ENCODE measurements around the gene DNAH14. TPM values are rescaled to one million over a fixed set of nuclear protein-coding genes. Genes with fewer than 3 reads are reported as not detected.
"Not testable (repeated sequence)": the region's sequence is repeated elsewhere in the genome, so short reads cannot be mapped to it uniquely, and the experiment has no call there.

DNAH14 gene
- total RNA-seq, 4 donors from 2014 or later: 0.15 to 0.55 TPM; not detected in 2

DNA sequence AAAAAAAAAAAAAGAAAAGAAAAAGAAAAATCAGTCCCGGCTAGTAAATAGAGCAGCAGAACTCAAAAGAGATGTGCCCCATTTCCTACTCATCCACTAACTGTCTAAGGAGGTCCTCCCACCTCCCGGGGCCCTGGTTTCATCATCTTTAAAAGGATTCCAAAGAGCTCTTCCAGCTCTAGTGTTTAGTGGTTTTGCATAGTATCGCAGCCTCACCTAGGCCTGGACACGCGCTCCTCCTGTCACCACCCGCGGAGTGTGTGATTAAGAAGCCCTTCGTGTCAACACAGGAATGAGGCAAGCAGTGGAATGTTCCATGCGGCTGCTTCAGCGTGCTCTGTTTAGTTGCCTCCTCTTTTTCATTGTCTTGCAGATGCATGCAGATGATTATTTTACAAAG lies 449.4 kb downstream of the DNAH14 start:
- Histone ChIP-seq H3K27ac (no peak overlapping the region), H3K36me3 (no peaks in the 10 kb centered on the region), H3K4me1 (no peaks in the 10 kb centered on the region), H3K9me3 (no peaks in the 10 kb centered on the region), H3K4me3 (no peak overlapping the region), H3K27me3 (no peaks in the 10 kb centered on the region)
- intact Hi-C loops (cut with DNase I; ENCODE audit: low total_unique reads) (no loop called here), in situ Hi-C loops (cut with MboI; ENCODE audit: low sequenced_read_pairs in 4 of 4) (no loop called here)
- no peak for ATAC-seq
- DNase-seq: no peak
- TF ChIP-seq POLR2A (IDR thresholded peaks at IDR 0.05): no peak
- TF ChIP-seq, protein P1, sequence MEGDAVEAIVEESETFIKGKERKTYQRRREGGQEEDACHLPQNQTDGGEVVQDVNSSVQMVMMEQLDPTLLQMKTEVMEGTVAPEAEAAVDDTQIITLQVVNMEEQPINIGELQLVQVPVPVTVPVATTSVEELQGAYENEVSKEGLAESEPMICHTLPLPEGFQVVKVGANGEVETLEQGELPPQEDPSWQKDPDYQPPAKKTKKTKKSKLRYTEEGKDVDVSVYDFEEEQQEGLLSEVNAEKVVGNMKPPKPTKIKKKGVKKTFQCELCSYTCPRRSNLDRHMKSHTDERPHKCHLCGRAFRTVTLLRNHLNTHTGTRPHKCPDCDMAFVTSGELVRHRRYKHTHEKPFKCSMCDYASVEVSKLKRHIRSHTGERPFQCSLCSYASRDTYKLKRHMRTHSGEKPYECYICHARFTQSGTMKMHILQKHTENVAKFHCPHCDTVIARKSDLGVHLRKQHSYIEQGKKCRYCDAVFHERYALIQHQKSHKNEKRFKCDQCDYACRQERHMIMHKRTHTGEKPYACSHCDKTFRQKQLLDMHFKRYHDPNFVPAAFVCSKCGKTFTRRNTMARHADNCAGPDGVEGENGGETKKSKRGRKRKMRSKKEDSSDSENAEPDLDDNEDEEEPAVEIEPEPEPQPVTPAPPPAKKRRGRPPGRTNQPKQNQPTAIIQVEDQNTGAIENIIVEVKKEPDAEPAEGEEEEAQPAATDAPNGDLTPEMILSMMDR (IDR thresholded peaks at IDR 0.05 in 4 of 5, conservative IDR thresholded peaks at IDR 0.05 in 1 of 5): no peak

DNA sequence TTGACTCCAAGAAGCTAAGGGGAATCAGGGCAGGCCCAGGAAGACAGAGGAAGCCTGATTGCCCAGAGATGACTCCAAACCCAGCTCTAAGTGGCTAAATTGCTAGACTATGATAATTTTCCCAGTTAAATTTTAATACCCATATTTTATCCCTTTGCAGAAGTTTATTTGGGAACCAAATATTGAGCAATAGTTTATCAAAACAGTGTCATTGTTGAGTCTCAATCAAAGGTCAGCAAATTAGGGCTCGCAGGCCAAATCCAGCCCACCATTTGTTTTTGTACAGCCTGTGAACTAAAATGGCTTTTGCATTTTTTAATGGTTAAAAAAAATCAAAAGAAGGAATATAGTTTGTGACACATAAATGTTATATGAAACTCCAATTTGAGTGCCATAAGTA lies 451.2 kb downstream of the DNAH14 start:
- H3K27me3 ChIP-seq: no peaks in the 10 kb centered on the region
- in situ Hi-C loops (cut with MboI; ENCODE audit: low sequenced_read_pairs in 4 of 4) (no loop called here), intact Hi-C loops (cut with DNase I; ENCODE audit: low total_unique reads) (no loop called here)
- H3K4me1 ChIP-seq: no peaks in the 10 kb centered on the region
- H3K27ac ChIP-seq: no peak overlapping the region
- ATAC-seq (no peak), DNase-seq (no peak)
- no peaks in the 10 kb centered on the region for H3K9me3 ChIP-seq
- H3K36me3 ChIP-seq: no peaks in the 10 kb centered on the region
- TF ChIP-seq, protein P1 (IDR thresholded peaks at IDR 0.05 in 4 of 5, conservative IDR thresholded peaks at IDR 0.05 in 1 of 5): no peak
- TF ChIP-seq POLR2A (IDR thresholded peaks at IDR 0.05): no peak
- H3K4me3 ChIP-seq: no peak overlapping the region

DNA sequence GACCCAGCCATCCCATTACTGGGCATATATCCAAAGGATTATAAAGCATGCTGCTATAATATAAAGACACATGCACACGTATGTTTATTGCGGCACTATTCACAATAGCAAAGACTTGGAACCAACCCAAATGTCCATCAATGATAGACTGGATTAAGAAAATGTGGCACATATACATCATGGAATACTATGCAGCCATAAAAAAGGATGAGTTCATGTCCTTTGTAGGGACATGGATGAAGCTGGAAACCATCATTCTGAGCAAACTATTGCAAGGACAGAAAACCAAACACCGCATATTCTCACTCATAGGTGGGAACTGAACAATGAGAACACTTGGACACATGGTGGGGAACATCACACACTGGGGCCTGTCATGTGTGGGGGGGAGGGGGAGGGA lies 457.4 kb downstream of the DNAH14 start:
- in situ Hi-C loops (cut with MboI; ENCODE audit: low sequenced_read_pairs in 4 of 4): not testable (repeated sequence)

DNA sequence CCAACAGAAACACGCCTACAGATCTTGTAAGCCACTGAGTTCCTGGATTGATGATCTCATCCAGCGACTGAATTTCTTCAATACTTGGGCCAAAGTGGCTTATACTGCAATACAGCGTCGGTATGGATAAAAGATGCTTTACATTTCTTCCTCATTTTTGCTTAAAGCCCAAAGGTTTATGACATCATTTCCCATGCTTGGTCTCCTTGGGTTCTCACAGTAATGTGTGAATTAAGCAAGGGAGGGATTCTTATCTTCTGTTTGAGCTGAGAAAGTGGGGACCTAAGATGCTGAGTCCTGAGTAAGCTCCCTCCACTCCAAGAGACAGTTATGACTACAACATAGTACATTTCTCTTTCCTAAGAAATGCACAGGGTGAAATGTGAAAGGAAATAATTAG lies 458.9 kb downstream of the DNAH14 start:
- ATAC-seq (no peak), DNase-seq (no peak)
- no peaks in the 10 kb centered on the region for H3K9me3 ChIP-seq
- H3K4me1 ChIP-seq: no peaks in the 10 kb centered on the region
- H3K27me3 ChIP-seq: no peaks in the 10 kb centered on the region
- no peaks in the 10 kb centered on the region for H3K36me3 ChIP-seq
- no peak overlapping the region for H3K4me3 ChIP-seq
- TF ChIP-seq, protein P1 (IDR thresholded peaks at IDR 0.05 in 4 of 5, conservative IDR thresholded peaks at IDR 0.05 in 1 of 5): no peak
- no peak for TF ChIP-seq POLR2A (IDR thresholded peaks at IDR 0.05)
- H3K27ac ChIP-seq: no peak overlapping the region
- intact Hi-C loops (cut with DNase I; ENCODE audit: low total_unique reads): no loop called here
- in situ Hi-C loops (cut with MboI; ENCODE audit: low sequenced_read_pairs in 4 of 4): no loop called here

More for the DNA sequence above, 457.4 kb downstream of the DNAH14 start:
- H3K27ac ChIP-seq; H3K4me3 ChIP-seq; intact Hi-C loops (cut with DNase I; ENCODE audit: low total_unique reads); H3K9me3 ChIP-seq; H3K36me3 ChIP-seq; ATAC-seq; H3K27me3 ChIP-seq; H3K4me1 ChIP-seq; DNase-seq: not testable (repeated sequence)

DNA sequence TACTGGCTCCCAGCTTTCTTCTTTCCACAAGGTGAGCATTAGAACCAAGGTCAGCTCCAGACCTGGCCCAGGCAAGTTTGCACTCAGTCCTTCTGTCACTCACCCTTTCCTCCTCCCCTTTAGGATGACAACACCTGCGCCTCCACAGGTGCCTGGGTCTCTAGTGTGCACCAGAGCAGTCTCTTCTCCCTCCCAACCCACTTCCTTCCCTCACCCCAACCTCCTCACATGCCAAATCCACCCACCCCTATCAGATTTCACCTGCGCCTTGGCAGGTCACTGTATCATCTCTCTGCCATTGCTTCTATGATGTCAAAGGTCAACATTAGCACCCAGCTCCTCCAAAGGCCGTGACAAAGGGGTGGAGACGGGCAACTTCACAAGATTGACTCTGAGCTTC lies 460.4 kb downstream of the DNAH14 start:
- intact Hi-C loops (cut with DNase I; ENCODE audit: low total_unique reads) (no loop called here), in situ Hi-C loops (cut with MboI; ENCODE audit: low sequenced_read_pairs in 4 of 4) (no loop called here)
- H3K27me3 ChIP-seq: no peaks in the 10 kb centered on the region
- H3K4me1 ChIP-seq: no peaks in the 10 kb centered on the region
- H3K27ac ChIP-seq: no peak overlapping the region
- no peaks in the 10 kb centered on the region for H3K36me3 ChIP-seq
- no peak for ATAC-seq
- no peak overlapping the region for H3K4me3 ChIP-seq
- no peak for DNase-seq
- TF ChIP-seq, protein P1 (IDR thresholded peaks at IDR 0.05 in 4 of 5, conservative IDR thresholded peaks at IDR 0.05 in 1 of 5): no peak
- no peak for TF ChIP-seq POLR2A (IDR thresholded peaks at IDR 0.05)
- no peaks in the 10 kb centered on the region for H3K9me3 ChIP-seq
